ENCODE results near the gene SNCB. TPM values are rescaled to one million over a fixed set of nuclear protein-coding genes. Genes with fewer than 3 reads are reported as not detected.

The SNCB gene
- total and polyA plus RNA-seq, 2 of the 13 experiments (the other 11 are each of a cell fraction or from before 2014, with no cell fraction given) = not detected

DNA sequence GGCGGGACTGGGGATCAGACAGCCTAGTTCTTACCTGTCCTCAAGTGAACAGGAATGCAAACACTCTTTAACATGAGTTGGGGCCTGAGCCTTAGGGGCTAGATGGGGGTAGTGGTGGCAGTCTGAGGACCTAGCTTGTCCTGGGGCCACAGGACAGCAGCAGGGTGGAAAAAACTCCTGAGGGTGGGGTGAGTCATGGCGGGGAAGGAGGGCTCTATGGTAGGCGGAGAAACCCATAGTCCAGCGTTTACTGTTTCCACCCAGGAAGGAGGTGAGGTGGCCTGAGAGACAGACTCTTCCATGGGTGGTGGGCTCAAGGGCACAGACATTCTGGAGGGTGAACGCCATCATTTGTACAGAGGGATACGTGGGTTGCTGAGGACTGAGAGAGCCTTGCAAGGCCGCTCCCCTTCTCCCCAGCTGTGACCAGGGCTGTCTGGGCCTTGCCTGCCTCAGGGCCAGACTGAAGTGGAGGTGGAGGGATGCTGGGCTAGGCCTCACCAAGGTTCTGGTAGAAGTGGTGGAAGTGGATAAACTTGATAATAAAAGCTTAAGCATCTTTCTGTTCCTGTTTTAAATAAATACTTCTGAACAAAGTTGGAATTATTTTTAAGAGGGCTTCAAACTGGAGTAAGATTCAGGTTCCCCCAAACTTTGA, 15.8 kb upstream of the SNCB start:
- no TSS peak for BruUV-seq (replicated peaks)
- 64% methylated on average over 6 of the region's 7 CpGs for WGBS (ENCODE audit: low lambda C conversion rate)

More for the DNA sequence above, 15.8 kb upstream of the SNCB start:
- H2AFZ ChIP-seq (ENCODE audit: low read length) = no peak overlapping the region
- FAIRE-seq (no peak), DNase-seq (ENCODE audit: low spot score) (no peak), ATAC-seq (no peak)
- peak overlapping the region in 2 of 3 experiments; percentile 40 to 73; a peak in 2 of 6 replicates for H3K4me3 ChIP-seq (replicated peaks in 1 of 3; ENCODE audit: insufficient read depth in 1 of 3, low read depth in 2 of 3, low read length in 3 of 3)
- no peak for TF ChIP-seq TBX2 (CRISPR knock-in tag; IDR thresholded peaks at IDR 0.05; ENCODE audit: borderline replicate concordance)
- TF ChIP-seq MZF1 (CRISPR knock-in tag; IDR thresholded peaks at IDR 0.05; ENCODE audit: borderline replicate concordance) = no peak
- no peak for TF ChIP-seq MED8 (CRISPR knock-in tag; IDR thresholded peaks at IDR 0.05; ENCODE audit: insufficient replicate concordance)
- TF ChIP-seq BRD4 (CRISPR knock-in tag; IDR thresholded peaks at IDR 0.05) = no peak
- TF ChIP-seq, protein P1, sequence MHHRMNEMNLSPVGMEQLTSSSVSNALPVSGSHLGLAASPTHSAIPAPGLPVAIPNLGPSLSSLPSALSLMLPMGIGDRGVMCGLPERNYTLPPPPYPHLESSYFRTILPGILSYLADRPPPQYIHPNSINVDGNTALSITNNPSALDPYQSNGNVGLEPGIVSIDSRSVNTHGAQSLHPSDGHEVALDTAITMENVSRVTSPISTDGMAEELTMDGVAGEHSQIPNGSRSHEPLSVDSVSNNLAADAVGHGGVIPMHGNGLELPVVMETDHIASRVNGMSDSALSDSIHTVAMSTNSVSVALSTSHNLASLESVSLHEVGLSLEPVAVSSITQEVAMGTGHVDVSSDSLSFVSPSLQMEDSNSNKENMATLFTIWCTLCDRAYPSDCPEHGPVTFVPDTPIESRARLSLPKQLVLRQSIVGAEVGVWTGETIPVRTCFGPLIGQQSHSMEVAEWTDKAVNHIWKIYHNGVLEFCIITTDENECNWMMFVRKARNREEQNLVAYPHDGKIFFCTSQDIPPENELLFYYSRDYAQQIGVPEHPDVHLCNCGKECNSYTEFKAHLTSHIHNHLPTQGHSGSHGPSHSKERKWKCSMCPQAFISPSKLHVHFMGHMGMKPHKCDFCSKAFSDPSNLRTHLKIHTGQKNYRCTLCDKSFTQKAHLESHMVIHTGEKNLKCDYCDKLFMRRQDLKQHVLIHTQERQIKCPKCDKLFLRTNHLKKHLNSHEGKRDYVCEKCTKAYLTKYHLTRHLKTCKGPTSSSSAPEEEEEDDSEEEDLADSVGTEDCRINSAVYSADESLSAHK (CRISPR knock-in tag; IDR thresholded peaks at IDR 0.05; ENCODE audit: borderline replicate concordance) = no peak
- no peak for TF ChIP-seq TP53 (CRISPR knock-in tag; conservative IDR thresholded peaks at IDR 0.05)
- no peak for TF ChIP-seq XRCC5 (optimal IDR thresholded peaks at IDR 0.05; ENCODE audit: low read length)
- no peak for TF ChIP-seq ZNF367 (CRISPR knock-in tag; IDR thresholded peaks at IDR 0.05; ENCODE audit: borderline replicate concordance)
- no peak for TF ChIP-seq ZNF329 (CRISPR knock-in tag; IDR thresholded peaks at IDR 0.05; ENCODE audit: low read depth)
- TF ChIP-seq CCAR2 (optimal IDR thresholded peaks at IDR 0.05; ENCODE audit: low read depth, low read length) = no peak
- no peak for TF ChIP-seq ZNF616 (CRISPR knock-in tag; IDR thresholded peaks at IDR 0.05; ENCODE audit: low read depth)
- TF ChIP-seq, protein P2, sequence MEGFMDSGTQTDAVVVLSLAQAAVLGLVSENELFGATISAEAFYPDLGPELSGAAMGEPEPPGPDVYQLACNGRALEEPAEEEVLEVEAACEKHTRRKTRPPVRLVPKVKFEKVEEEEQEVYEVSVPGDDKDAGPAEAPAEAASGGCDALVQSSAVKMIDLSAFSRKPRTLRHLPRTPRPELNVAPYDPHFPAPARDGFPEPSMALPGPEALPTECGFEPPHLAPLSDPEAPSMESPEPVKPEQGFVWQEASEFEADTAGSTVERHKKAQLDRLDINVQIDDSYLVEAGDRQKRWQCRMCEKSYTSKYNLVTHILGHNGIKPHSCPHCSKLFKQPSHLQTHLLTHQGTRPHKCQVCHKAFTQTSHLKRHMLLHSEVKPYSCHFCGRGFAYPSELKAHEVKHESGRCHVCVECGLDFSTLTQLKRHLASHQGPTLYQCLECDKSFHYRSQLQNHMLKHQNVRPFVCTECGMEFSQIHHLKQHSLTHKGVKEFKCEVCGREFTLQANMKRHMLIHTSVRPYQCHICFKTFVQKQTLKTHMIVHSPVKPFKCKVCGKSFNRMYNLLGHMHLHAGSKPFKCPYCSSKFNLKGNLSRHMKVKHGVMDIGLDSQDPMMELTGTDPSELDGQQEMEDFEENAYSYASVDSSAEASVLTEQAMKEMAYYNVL (CRISPR knock-in tag; IDR thresholded peaks at IDR 0.05; ENCODE audit: borderline replicate concordance) = no peak
- no peak for TF ChIP-seq ZNF577 (CRISPR knock-in tag; IDR thresholded peaks at IDR 0.05; ENCODE audit: borderline replicate concordance, low read depth)
- H3K27ac ChIP-seq (ENCODE audit: extremely low read length, insufficient read depth, low read length) = no peak overlapping the region
- H3K9me3 ChIP-seq (ENCODE audit: low read length) = no peaks in the 10 kb centered on the region
- H3K4me1 ChIP-seq (ENCODE audit: insufficient read depth, low read length) = peaks cover 21% of the 10 kb centered on the region
- ChIA-PET POLR2A (interaction anchor here (1.0 to 1.2 kb wide), 3 partner anchors 12 to 441 kb away, joined by 3 to 7 read pairs (median 6); partner anchors contain the start of gene FGFR4), CTCF (ENCODE audit: low intra/inter-chr PET ratio, low total read pairs) (no interaction called here)
- intact Hi-C loops (cut with micrococcal nuclease; ENCODE audit: unreplicated experiment) = no loop called here
- in situ Hi-C loops (cut with HindIII; ENCODE audit: extremely low pct_ligation_motif_present, low pct_unique_long_range_greater_than_20kb) = no loop called here
- peak overlapping the region; percentile 86 for H3K4me2 ChIP-seq (ENCODE audit: low read depth, low read length)
- H3K9ac ChIP-seq (ENCODE audit: insufficient read depth, low read depth, low read length) = 0 out of 2 replicates have a peak overlapping the region, but pooled peaks have one; percentile 50
- H3K36me3 ChIP-seq (replicated peaks in 1 of 2; ENCODE audit: control insufficient read depth in 1 of 2, insufficient read depth in 2 of 2, low read length in 2 of 2) = no peaks in the 10 kb centered on the region
- peaks cover 9 to 30% of the 10 kb centered on the region in 2 experiments; a peak in 4 of 5 replicates for H3K27me3 ChIP-seq (ENCODE audit: control insufficient read depth in 1 of 2, insufficient read depth in 2 of 2, low read length in 2 of 2)
- no peaks in the 10 kb centered on the region for H3K79me2 ChIP-seq (ENCODE audit: insufficient read depth, low read length)
- no peaks in the 10 kb centered on the region for H4K20me1 ChIP-seq (ENCODE audit: insufficient read depth, low read length)
